Measurements from ENCODE around the gene COL15A1.

Gene COL15A1

DNA sequence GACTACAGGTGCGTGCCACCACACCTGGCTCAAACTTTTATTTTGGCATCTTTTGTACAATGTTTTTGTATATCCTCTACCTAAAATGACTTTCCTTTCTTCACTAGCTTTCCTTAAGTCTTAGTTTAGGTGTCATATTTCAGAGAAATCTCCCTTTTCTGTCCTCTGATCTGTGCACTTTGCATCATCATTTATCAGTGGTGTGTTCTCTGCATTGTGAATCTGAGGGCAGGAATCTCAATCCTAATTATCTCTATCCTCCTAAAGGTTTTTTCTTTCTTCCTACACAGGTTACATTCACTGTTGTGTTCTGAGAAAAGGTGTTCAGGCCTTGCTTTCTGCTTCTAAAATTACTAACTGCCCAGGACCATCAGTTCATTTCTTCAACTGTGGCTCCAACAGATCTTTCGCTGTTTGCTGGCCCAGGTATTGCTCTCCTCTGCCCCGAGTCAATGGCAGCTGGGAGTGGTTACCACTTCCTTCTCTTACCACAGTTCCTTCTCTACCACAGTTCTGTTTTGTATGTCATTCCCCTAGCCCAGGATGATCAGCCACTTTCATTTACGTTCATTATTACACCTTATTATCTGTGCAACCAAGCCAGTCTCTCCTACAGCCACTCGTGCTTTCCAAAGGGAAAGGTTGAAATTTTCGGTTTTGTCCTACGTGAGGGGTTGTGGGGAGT lies 175.2 kb downstream of the COL15A1 start:
- DNase-seq, result no peak

DNA sequence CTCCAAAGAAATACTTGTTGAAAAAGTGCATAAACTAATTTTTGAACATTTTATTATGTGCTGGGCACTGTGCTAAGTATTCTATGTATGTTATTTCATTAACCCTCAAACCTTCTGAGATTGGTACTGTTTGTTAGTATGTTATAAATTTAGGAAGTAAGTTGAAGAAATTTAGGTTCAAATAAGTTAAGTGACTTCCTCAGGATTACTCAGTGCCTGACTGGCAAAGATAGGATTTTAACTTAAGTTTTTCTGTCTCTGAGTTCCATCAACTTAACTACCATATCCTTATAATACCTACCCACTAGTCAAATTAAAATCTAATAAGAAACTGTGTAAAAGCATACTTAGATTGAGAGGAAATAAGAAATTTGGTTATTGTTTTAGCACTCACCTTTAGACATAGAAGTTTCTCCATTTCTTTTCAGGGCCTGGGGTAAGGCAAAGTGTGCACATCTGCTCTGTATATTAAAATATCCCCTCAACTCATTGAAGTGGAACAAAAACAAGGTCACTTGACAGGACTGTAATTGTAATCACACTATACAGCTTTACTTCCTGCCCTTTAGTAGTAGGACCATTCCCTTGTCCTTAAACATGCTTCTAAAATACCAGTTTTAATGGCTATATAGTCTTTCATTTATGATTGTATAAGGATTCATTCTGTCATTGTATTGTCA lies 176.4 kb downstream of the COL15A1 start:
- no peak for DNase-seq

Data from SW 1271 (cell line).